BLaER1 (cell line): Measurements from ENCODE around the gene CYP27B1.
"Not testable (repeated sequence)": the region's sequence is repeated elsewhere in the genome, so short reads cannot be mapped to it uniquely, and the experiment has no call there.

Experiments used
- H3K27ac ChIP-seq: shearing (Covaris generic); formaldehyde crosslinking; 2 replicates; pipeline ENCODE4 v1.8.1; 2022
- H3K27me3 ChIP-seq: shearing (Covaris generic); formaldehyde crosslinking; 2 replicates; pipeline ENCODE4 v1.8.1; 2022
- H3K36me3 ChIP-seq: shearing (Covaris generic); formaldehyde crosslinking; 2 replicates; pipeline ENCODE4 v1.8.1; 2022
- H3K4me1 ChIP-seq: shearing (Covaris generic); formaldehyde crosslinking; 2 replicates; pipeline ENCODE4 v1.8.1; 2022
- H3K4me2 ChIP-seq: shearing (Covaris generic); formaldehyde crosslinking; 2 replicates; pipeline ENCODE4 v1.8.1; 2022
- H3K4me3 ChIP-seq: shearing (Covaris generic); formaldehyde crosslinking; 2 replicates; pipeline ENCODE4 v1.8.1; 2022
- H3K9ac ChIP-seq: shearing (Covaris generic); formaldehyde crosslinking; 2 replicates; pipeline ENCODE4 v1.8.1; 2022
- H3K9me3 ChIP-seq: shearing (Covaris generic); formaldehyde crosslinking; 2 replicates; pipeline ENCODE4 v1.8.1; 2022
- H4K20me1 ChIP-seq: shearing (Covaris generic); formaldehyde crosslinking; 2 replicates; pipeline ENCODE4 v1.8.1; 2022
- Cebpa-rat ChIP-seq: shearing (Covaris generic); IDR thresholded peaks from 2 replicates; pipeline ENCODE4 v1.8.1; 2022

Gene CYP27B1

DNA sequence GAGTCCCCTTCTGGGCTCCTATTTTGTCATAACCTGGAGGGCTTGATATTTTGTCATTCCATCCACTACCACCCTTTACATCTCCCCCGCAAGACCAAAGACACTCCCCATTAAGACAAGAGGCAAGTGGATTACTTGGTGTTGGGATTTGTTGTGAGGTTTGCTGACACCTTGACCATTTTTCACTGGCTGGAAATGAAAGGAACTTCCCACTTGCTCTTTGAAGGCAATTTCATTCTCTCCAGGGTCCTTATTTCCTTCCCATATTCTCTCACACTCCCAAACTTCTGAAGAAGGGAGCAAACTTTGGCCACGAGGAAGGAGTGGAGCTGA is 43.3 kb downstream of the CYP27B1 start:
- Histone ChIP-seq H3K27ac (no peak overlapping the region), H3K9ac (no peak overlapping the region), H3K4me1 (0 out of 2 replicates have a peak, but pooled peaks cover 6% of the 10 kb centered on the region), H3K27me3 (no peaks in the 10 kb centered on the region), H3K4me2 (no peak overlapping the region), H3K9me3 (peaks cover 18% of the 10 kb centered on the region), H3K4me3 (no peak overlapping the region), H3K36me3 (peaks cover 77% of the 10 kb centered on the region), H4K20me1 (peaks cover 7% of the 10 kb centered on the region; the same call in 1 of the 2 replicates)
- TF ChIP-seq Cebpa-rat = no peak

DNA sequence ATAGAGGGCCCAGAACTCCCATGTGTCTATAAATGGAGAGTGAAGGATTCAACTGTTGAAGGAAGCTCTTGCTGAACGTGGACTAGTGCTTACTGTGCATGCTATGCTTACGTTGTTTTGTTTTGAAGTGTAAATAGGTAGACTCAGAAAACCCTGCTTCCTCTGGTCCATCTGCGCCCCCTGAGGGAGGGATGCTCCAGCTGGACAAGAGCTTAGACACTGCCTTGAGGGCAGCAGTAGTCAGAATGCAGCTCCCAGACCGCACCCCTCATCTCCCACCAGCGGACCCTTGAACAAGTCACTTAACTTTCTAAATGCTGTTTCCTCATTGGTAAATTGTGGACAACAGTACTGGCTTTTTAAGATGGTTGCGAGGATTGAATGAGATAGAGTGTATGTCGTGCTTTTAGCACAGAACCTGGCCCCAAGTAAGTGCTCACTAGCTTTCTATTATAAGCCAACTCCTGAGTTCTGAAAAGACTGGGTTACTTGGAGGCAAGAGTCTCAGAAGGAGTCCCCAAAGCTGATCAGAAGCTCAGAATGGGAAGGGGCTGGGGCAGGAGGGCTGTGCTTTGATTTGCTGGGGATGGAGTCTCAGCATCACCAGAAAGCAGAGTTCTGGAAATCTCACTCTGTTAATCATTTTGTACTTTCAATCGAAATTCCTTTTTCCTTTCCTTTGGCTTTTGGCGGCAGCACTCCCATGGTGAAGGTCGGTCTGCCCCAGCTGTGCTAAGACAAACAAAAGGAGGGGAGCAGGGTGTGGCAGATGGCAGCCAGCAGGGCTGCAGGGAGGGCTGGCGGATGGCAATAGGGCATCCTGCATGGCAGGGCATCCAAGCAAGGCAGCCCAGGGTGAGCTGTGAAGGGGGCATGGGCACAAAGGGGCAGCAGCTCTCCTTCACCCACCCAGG is 43.9 kb downstream of the CYP27B1 start:
- no peak overlapping the region for H3K4me3 ChIP-seq
- no peaks in the 10 kb centered on the region for H3K27me3 ChIP-seq
- H4K20me1 ChIP-seq = peaks cover 7% of the 10 kb centered on the region; the same call in 1 of the 2 replicates
- peaks cover 18% of the 10 kb centered on the region for H3K9me3 ChIP-seq
- no peak overlapping the region for H3K9ac ChIP-seq
- H3K4me1 ChIP-seq = 0 out of 2 replicates have a peak, but pooled peaks cover 6% of the 10 kb centered on the region
- no peak for TF ChIP-seq Cebpa-rat
- no peak overlapping the region for H3K27ac ChIP-seq
- H3K4me2 ChIP-seq = no peak overlapping the region
- H3K36me3 ChIP-seq = peaks cover 77% of the 10 kb centered on the region

DNA sequence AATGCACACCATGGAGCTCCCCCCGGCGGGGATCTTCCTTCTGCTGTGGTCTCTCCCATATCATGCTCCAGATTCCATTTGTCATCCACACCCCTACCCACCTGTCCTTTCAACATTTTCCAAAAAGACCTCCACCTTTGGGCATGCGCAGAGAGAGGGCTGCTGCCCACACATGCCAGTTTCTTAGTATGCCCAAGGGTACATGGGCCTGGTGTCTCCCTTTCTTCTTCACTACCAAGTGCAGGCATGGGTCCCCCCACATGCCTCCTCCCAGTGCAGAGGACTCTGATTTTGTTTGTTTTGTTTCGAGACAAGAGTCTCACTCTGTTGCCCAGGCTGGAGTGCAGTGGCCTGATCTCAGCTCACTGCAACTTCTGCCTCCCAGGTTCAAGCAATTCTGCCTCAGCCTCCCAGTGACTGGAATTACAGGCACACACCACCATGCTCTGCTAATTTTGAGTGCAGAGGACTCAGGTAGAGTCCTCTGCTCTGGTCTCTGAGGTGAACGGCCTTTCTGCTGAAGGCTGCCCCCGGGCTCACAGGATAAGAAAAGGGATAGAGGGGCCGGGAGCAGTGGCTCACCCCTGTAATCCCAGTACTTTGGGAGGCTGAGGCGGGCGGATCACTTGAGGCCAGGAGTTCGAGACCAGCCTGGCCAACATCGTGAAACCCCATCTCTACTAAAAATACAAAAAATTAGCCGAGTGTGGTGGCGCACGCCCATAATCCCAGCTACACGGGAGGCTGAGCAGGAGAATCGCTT is 44.9 kb downstream of the CYP27B1 start:
- not testable (repeated sequence) for H3K9ac ChIP-seq, H4K20me1 ChIP-seq, H3K27ac ChIP-seq, H3K4me1 ChIP-seq, H3K27me3 ChIP-seq, H3K4me3 ChIP-seq, H3K4me2 ChIP-seq
- peaks cover 77% of the 10 kb centered on the region for H3K36me3 ChIP-seq
- H3K9me3 ChIP-seq = peaks cover 12% of the 10 kb centered on the region

DNA sequence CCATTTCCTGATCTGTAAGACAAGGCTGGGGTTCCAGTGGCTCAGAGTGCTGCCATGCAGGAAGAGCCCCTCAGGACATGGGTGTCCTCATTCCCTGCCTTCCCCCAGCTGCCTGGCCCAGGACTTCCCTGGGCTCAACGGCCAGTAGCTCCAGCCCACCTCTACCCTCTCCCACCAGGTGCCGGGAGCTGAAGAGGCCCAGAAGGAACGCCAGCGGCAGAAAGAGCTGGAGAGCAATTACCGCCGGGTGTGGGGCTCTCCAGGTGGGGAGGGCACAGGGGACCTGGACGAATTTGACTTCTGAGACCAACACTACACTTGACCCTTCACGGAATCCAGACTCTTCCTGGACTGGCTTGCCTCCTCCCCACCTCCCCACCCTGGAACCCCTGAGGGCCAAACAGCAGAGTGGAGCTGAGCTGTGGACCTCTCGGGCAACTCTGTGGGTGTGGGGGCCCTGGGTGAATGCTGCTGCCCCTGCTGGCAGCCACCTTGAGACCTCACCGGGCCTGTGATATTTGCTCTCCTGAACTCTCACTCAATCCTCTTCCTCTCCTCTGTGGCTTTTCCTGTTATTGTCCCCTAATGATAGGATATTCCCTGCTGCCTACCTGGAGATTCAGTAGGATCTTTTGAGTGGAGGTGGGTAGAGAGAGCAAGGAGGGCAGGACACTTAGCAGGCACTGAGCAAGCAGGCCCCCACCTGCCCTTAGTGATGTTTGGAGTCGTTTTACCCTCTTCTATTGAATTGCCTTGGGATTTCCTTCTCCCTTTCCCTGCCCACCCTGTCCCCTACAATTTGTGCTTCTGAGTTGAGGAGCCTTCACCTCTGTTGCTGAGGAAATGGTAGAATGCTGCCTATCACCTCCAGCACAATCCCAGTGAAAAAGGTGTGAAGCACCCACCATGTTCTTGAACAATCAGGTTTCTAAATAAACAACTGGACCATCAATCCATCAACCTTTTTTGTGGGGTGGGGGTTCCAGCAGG is 46.0 kb downstream of the CYP27B1 start:
- Histone ChIP-seq H3K9ac (no peak overlapping the region), H3K4me2 (no peak overlapping the region), H3K36me3 (peaks cover 77% of the 10 kb centered on the region), H4K20me1 (peaks cover 7% of the 10 kb centered on the region; the same call in 1 of the 2 replicates), H3K27me3 (no peaks in the 10 kb centered on the region), H3K27ac (no peak overlapping the region), H3K4me1 (0 out of 2 replicates have a peak, but pooled peaks cover 6% of the 10 kb centered on the region), H3K4me3 (no peak overlapping the region), H3K9me3 (peaks cover under 1% of the 10 kb centered on the region; the same call in 1 of the 2 replicates)
- no peak for TF ChIP-seq Cebpa-rat

DNA sequence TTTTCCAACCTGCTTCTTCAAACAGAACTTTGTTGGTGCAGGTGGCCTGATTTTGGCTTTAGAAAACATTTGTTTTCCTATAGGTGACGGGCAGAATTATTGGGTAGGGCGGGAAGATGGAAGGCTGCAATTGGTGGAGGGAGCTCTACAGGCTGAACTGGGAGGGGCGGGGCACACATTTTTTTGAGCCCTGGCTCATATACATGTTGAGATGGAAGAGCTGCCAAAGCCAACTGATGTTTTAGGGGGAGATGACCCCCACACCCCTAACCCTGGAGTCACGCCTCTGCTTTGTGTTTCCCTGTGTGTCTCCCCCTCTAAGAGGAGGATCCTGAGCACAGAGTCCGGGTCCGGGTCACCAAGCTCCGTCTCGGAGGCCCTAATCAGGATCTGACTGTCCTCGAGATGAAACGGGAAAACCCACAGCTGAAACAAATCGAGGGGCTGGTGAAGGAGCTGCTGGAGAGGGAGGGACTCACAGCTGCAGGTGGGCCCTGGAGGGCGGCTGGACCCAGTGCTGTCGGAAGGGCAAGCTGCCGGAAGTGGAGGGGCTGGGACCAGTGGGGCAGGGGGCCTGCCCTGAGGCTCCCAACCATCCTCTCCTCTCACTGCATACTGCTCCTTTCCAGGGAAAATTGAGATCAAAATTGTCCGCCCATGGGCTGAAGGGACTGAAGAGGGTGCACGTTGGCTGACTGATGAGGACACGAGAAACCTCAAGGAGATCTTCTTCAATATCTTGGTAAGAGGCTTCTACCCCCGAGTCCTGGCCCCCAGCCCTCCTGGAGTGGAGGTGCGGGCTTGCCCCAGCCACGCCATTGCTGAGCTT is 46.9 kb downstream of the CYP27B1 start:
- no peak for TF ChIP-seq Cebpa-rat
- H3K9ac ChIP-seq = no peak overlapping the region
- H3K27ac ChIP-seq = no peak overlapping the region
- H3K4me1 ChIP-seq = 0 out of 2 replicates have a peak, but pooled peaks cover 2% of the 10 kb centered on the region
- H3K9me3 ChIP-seq = no peaks in the 10 kb centered on the region
- H3K4me2 ChIP-seq = no peak overlapping the region
- H3K36me3 ChIP-seq = peaks cover 82% of the 10 kb centered on the region
- no peaks in the 10 kb centered on the region for H3K27me3 ChIP-seq
- peaks cover 7% of the 10 kb centered on the region; the same call in 1 of the 2 replicates for H4K20me1 ChIP-seq
- no peak overlapping the region for H3K4me3 ChIP-seq

DNA sequence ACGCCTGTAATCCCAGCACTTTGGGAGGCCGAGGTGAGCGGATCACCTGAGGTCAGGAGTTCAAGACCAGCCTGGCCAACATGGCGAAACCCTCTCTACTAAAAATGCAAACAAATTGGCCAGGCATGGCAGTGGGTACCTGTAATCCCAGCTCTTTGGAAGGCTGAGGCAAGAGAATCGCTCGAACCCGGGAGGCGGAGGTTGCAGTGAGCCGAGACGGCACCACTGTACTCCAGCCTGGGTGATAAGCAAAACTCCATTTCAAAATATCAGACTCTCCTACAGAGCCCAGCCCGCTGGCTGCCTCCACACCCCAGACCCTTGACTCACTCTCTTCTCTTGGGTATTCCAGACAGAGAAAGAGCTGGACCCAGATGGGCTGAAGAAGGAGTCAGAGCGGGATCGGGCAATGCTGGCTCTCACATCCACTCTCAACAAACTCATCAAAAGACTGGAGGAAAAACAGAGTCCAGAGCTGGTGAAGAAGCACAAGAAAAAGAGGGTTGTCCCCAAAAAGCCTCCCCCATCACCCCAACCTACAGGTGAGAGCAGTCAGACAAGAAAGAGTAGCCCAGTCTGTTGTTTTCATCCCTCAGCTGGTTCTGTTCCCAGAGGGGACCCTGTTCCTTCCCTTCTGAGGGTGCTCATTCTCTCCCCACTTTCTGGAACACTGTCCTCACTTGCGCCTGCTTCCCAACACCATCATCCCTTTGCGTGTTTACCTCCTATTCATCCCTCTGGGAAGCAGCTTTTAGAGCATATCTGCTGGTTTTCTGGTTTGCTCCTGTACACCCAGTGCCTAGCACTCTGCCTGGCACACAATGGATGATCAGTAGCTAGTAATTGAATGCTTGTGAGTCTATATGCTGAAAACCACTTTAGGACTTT is 48.0 kb downstream of the CYP27B1 start:
- Histone ChIP-seq H3K27ac (no peak overlapping the region), H3K4me3 (no peak overlapping the region), H3K9me3 (no peaks in the 10 kb centered on the region), H4K20me1 (peaks cover 7% of the 10 kb centered on the region; the same call in 1 of the 2 replicates), H3K27me3 (no peaks in the 10 kb centered on the region), H3K36me3 (peaks cover 91% of the 10 kb centered on the region), H3K9ac (no peak overlapping the region), H3K4me2 (no peak overlapping the region), H3K4me1 (no peaks in the 10 kb centered on the region)
- no peak for TF ChIP-seq Cebpa-rat

DNA sequence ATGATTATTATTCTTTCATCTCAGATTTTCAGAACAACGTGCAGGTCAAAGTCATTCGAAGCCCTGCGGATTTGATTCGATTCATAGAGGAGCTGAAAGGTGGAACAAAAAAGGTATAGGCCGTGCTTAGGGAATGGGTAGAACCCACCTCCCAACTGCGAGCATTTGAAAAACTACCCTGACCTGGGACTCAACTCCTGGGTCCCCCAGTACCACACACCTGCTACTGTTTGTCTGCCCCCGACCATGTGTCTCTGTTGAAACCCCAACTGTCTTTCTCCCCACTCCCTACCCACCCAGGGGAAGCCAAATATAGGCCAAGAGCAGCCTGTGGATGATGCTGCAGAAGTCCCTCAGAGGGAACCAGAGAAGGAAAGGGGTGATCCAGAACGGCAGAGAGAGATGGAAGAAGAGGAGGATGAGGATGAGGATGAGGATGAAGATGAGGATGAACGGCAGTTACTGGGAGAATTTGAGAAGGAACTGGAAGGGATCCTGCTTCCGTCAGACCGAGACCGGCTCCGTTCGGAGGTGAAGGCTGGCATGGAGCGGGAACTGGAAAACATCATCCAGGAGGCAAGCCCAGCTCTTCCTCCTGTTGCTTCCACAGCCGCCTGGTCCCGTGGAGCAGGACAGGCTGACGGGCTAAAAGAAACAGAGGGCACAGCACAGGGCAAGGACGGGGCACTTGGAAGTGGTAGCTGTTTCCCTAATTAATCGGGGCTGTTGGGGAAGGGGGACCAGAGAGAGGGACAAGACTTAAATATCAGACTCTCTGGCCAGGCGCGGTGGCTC is 48.8 kb downstream of the CYP27B1 start:
- no peak overlapping the region for H3K27ac ChIP-seq
- no peak overlapping the region for H3K4me2 ChIP-seq
- H4K20me1 ChIP-seq = peaks cover 7% of the 10 kb centered on the region; the same call in 1 of the 2 replicates
- no peaks in the 10 kb centered on the region for H3K9me3 ChIP-seq
- no peak for TF ChIP-seq Cebpa-rat
- H3K36me3 ChIP-seq = peaks cover 91% of the 10 kb centered on the region
- H3K27me3 ChIP-seq = no peaks in the 10 kb centered on the region
- H3K4me3 ChIP-seq = no peak overlapping the region
- no peaks in the 10 kb centered on the region for H3K4me1 ChIP-seq
- H3K9ac ChIP-seq = no peak overlapping the region
